Embryonic facial prominence (tissue), 1 donor: ENCODE data around the gene ZFPM1.

Source experiments
- DNase-seq: peaks from one replicate; pipeline ENCODE4 v3.0.0-alpha.2; 2016; ENCODE audit errors: extremely low spot score

Gene ZFPM1

GRCh38 chr16:88537859-88538258 lies 84.8 kb downstream of the ZFPM1 start:
- no peak for DNase-seq

GRCh38 chr16:88538366-88539060 lies 85.4 kb downstream of the ZFPM1 start:
- no peak for DNase-seq

GRCh38 chr16:88539261-88539651 lies 86.2 kb downstream of the ZFPM1 start:
- DNase-seq = no peak

- no peak for DNase-seq
Observed at GRCh38 chr16:88539652-88540345, 86.7 kb downstream of the ZFPM1 start.

- DNase-seq = no peak
Observed at GRCh38 chr16:88540346-88540977, 87.4 kb downstream of the ZFPM1 start.

GRCh38 chr16:88541831-88542616 lies 88.9 kb downstream of the ZFPM1 start:
- no peak for DNase-seq

GRCh38 chr16:88543230-88543813 lies 90.2 kb downstream of the ZFPM1 start:
- DNase-seq = no peak

- no peak for DNase-seq
Observed at GRCh38 chr16:88545781-88546180, 92.7 kb downstream of the ZFPM1 start.

- no peak for DNase-seq
Observed at GRCh38 chr16:88548131-88548874, 95.2 kb downstream of the ZFPM1 start.

GRCh38 chr16:88548985-88549384 lies 95.9 kb downstream of the ZFPM1 start:
- DNase-seq = no peak

- DNase-seq = no peak
Observed at GRCh38 chr16:88549671-88550245, 96.7 kb downstream of the ZFPM1 start.

GRCh38 chr16:88550246-88550661 lies 97.2 kb downstream of the ZFPM1 start:
- DNase-seq = no peak

- no peak for DNase-seq
Observed at GRCh38 chr16:88552166-88552565, 99.1 kb downstream of the ZFPM1 start.

GRCh38 chr16:88552815-88553214 lies 99.7 kb downstream of the ZFPM1 start:
- no peak for DNase-seq

- no peak for DNase-seq
Observed at GRCh38 chr16:88553739-88554138, 100.7 kb downstream of the ZFPM1 start.

- DNase-seq = no peak
Observed at GRCh38 chr16:88554711-88555264, 101.7 kb downstream of the ZFPM1 start.

GRCh38 chr16:88556294-88556988 lies 103.4 kb downstream of the ZFPM1 start:
- no peak for DNase-seq

- DNase-seq = no peak
Observed at GRCh38 chr16:88558457-88559442, 105.7 kb downstream of the ZFPM1 start.
